Stimulated activated effector memory CD8-positive, alpha-beta T cell treated with anti-CD3 and anti-CD28 coated beads, Interleukin-12 subunit alpha, Interleukin-12 subunit beta, amount 100 ng/mL, for 72 hours (primary cell): ENCODE results near the gene IFIT1.
"Not testable (repeated sequence)": the region's sequence is repeated elsewhere in the genome, so short reads cannot be mapped to it uniquely, and the experiment has no call there.

Source experiments
- ATAC-seq: fragments of 150-1000 bp; cut with Tn5 transposase; 2 replicates; pipeline ENCODE4 v1.10.0; 2021
- DNase-seq, 2 donors: peaks; one replicate each; pipeline ENCODE4 v3.0.0; 2021 to 2022; ENCODE audit warnings: low spot score in 2 of 2
- H3K27ac Mint-ChIP-seq: one replicate; pipeline ENCODE4 v1.8.0; 2022; ENCODE audit warnings: mild to moderate bottlenecking, mixed read lengths
- H3K36me3 Mint-ChIP-seq: one replicate; pipeline ENCODE4 v1.8.0; 2022; ENCODE audit warnings: mild to moderate bottlenecking, mixed read lengths
- H3K4me1 Mint-ChIP-seq: one replicate; pipeline ENCODE4 v1.8.0; 2022; ENCODE audit warnings: mixed read lengths
- H3K4me3 Mint-ChIP-seq: one replicate; pipeline ENCODE4 v1.8.0; 2022; ENCODE audit warnings: mild to moderate bottlenecking, mixed read lengths
- H3K9me3 Mint-ChIP-seq: one replicate; pipeline ENCODE4 v1.8.0; 2022; ENCODE audit warnings: mixed read lengths

Gene IFIT1

DNA sequence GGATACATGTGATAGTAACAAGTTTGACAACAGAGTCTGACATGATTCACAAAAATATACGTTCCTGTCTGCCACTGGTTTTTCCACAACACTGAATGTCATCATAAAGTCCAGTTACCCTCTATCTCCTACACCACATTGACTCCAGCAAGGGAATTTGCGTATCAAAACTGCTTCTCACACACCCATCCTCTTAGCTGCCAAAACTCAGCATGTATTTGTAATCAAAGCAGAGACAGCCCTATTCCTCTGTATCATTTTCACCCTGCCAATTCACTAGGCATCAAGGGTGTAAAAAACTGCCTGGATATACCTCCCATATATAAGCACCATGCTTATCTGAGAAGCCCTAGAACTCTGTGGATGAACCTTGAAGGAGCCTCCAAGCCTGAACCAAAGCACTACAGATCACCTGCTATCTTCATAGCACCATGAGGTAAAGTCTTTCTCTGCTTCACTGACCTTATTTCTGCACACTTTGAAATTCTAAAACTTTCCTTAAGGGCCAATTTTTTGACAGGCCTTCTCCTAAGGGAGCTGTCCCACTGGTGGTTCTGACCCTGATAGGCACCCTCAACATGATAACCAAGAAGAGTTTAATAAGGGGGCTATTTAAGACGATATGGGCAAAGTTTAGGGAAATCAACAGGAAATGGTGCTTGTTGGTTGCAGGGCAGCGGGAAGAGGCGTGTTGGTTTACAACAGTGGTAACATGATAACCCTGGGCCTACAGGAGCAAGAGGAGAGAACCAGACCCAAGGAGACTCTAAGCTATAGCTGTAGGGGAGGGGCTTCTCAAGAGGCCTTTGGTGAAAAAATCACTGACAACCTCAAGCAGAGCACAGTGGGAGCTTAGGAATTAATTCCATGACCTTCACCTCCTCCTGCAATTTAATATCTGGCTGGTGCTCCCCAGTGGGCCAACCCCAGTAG is 14.5 kb upstream of the IFIT1 start, which contains the start of gene IFIT1B:
TSS of gene IFIT1B (plus strand) at position 352 of the 933 bp plus-strand sequence. CDS start at position 432, 80 bp downstream.
- ATAC-seq: no peak

DNA sequence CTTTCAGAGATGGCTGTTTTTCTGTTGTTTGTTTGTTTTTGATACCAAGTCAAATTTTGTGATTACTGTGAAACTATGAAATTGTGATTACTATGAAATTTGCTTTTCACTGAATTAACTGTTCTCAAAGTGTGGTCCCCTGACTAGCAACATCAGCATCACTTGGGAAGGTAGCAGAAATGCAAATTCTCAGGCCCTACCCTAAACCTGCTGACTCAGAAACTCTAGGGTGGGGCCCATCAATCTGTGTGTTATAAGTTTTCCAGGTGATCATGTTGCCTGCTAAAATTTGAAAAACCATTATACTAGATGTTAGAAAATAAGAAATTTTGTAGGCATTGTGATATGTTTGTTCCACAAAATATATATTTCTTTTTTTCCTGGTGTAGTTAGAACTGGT is 13.3 kb upstream of the IFIT1 start:
- Mint-ChIP-seq H3K4me1 (no peaks in the 10 kb centered on the region), H3K9me3 (no peaks in the 10 kb centered on the region), H3K4me3 (no peak overlapping the region), H3K27ac (no peak overlapping the region), H3K36me3 (no peaks in the 10 kb centered on the region)
- ATAC-seq: no peak
- no peak for DNase-seq

More for the DNA sequence above, 14.5 kb upstream of the IFIT1 start, which contains the start of gene IFIT1B:
- Mint-ChIP-seq H3K4me1 (no peaks in the 10 kb centered on the region), H3K27ac (no peak within 1 kb of the TSS), H3K36me3 (no peaks in the 10 kb centered on the region), H3K9me3 (no peaks in the 10 kb centered on the region), H3K4me3 (no peak within 1 kb of the TSS)
- no peak for DNase-seq

DNA sequence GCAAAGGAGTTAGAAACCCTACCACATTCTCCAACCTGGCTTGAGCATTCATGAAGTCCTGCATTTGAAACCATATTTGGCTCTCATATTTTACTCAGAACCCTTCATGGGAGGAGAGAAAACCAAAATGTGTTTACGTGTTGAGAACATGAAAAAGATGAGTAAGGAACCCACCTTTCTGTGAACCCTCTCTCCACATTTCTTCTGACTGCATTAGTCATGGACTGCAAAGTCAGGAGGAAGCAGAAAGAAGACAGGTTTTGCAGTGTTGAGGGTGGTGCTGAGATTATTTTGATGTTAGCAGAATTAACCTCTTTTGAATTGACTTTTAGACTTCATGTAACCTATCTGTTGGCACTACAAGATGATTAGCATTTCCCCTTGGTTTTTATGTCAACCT is 9.7 kb upstream of the IFIT1 start:
- Mint-ChIP-seq H3K4me1 (no peaks in the 10 kb centered on the region), H3K27ac (no peak overlapping the region), H3K36me3 (no peaks in the 10 kb centered on the region), H3K9me3 (no peaks in the 10 kb centered on the region), H3K4me3 (no peak overlapping the region)
- no peak for DNase-seq
- peak; percentile 77 for ATAC-seq

DNA sequence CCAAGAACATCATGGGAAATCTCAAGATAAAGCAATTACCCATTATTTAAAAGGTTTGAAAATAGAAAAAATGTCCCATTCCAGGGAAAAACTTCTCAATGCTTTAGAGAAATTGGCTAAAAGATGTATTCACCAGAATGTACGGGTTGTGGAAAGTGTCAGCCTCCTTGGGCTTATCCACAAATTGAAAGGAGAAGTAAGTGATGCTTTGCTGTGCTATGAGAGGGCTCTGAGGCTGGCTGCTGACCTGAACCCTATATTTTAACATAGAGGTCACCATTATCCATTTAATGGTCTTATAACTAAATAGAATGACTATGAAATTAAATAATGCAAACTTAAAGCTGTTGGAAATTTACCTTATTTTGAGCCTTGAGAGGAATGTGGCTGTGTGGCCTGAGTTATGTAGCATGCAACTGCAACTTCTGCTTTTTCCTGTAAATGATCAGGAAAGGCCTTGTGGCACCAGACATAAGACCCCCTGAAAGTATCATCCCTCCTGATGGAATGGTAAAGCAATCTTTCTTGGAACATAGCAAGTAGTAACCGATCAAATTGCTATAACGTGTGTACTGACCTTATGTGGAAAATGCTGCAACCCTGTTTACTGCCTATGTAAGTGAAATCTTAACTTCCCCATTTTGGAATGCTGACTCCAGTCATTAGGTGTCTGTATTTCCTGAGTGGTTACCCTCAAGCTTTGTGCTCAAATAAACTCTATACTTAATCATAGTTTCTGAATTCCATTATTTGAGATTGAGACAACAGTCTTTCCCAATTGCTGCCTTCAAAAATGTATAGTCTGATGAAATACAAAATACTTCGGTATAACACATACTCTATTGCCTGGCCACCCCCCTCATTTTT is 7.7 kb upstream of the IFIT1 start:
- Mint-ChIP-seq H3K36me3 (no peaks in the 10 kb centered on the region), H3K4me3 (no peak overlapping the region), H3K9me3 (no peaks in the 10 kb centered on the region), H3K4me1 (no peaks in the 10 kb centered on the region), H3K27ac (no peak overlapping the region)
- DNase-seq (no peak), ATAC-seq (no peak)

DNA sequence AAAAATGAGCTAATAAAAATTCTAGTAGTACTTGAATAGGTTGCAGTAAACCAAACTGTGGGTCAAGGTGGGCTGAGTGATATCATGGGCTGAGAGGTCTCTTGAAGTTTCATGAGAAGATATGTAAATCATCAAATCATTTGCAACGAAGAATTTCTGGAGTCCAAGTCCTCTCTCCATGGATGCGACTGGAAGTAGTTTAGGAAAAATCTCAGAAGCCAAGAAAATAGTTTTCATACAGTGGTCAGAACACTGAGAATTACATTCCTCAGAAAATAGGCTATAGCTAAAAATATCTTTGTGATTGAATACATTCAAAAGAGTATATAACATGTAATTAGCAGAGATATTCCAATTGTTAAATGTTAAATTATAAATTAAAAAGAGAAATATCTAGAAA is 3.6 kb upstream of the IFIT1 start:
- Mint-ChIP-seq H3K27ac (no peak overlapping the region), H3K4me3 (no peak overlapping the region), H3K36me3 (no peaks in the 10 kb centered on the region), H3K9me3 (no peaks in the 10 kb centered on the region), H3K4me1 (peaks cover 16% of the 10 kb centered on the region)
- ATAC-seq (no peak), DNase-seq (no peak)

DNA sequence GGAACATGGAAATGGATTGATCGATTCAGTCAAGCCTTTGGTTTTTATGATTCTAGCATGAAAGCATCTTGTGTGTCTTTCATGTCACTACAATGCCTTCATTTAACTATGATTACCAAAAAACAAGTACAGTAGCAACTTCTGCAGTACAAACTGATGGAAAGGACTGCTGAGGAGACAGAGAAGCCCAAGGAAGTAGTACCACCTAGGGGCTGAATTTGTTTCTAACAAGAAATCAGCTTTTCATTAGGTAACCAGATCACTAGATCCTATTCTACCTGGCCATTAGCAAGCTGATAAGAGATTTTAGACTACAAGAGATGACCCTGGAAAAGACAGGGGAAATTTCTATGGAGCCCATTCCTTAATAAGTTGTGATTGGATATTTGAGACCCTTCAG is 3.2 kb upstream of the IFIT1 start:
- Mint-ChIP-seq H3K9me3 (no peaks in the 10 kb centered on the region), H3K4me3 (no peak overlapping the region), H3K27ac (no peak overlapping the region), H3K4me1 (peaks cover 16% of the 10 kb centered on the region), H3K36me3 (no peaks in the 10 kb centered on the region)
- no peak for ATAC-seq
- no peak for DNase-seq

DNA sequence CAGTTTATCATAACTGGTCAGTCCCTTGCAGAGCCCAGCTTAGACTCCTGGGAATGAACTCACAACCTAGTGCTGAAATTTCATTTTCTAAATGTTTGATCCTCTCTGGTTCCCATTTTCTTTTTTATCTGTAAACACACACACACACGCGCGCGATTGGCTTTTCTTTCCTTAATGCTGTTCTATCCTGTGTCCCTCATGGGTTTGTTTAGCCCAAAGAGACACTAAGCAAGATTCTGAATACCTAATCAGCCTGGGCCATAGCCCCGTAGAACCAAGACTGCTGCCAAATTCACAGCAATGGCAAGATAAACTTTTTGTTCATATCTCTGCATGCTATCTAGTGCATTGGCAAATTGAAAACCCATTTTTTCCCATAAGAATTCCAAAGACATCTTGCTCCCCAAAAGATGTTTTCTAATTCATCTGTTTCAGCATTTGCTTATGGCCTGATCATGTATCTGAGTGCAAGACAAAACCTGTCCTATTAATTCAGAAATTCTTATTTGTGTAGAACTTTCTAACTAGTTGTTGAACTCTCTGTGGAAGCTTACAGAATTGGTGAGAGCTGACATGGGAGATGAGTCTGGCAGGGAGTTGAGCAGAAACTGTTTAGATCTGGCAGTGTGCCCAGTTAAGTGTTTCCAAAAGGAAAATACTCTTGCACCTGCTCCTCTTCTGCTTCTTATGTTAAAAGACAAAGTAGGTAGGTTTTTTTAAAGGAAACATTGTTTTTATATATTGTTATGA is 1.8 kb upstream of the IFIT1 start:
- peaks cover 16% of the 10 kb centered on the region for H3K4me1 Mint-ChIP-seq
- DNase-seq (no peak), ATAC-seq (no peak)
- no peak overlapping the region for H3K4me3 Mint-ChIP-seq
- H3K9me3 Mint-ChIP-seq: no peaks in the 10 kb centered on the region
- no peak overlapping the region for H3K27ac Mint-ChIP-seq
- no peaks in the 10 kb centered on the region for H3K36me3 Mint-ChIP-seq

DNA sequence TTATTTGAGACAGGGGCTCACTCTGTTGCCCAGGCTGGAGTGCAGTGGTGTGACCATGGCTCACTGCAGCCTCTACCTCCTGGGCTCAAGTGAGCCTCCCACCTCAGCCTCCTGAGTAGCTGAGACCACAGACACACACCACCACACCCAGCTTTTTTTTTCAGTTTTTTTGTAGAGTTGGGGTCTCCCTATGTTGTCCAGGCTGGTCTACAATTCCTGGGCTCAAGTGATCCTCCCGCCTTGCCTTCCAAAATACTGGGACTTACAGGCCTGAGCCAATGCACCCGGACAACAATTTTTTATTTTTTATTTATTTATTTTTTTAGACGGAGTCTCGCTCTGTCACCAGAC is 1.2 kb upstream of the IFIT1 start:
- H3K4me3 Mint-ChIP-seq, H3K27ac Mint-ChIP-seq, DNase-seq, H3K9me3 Mint-ChIP-seq, ATAC-seq, H3K36me3 Mint-ChIP-seq: not testable (repeated sequence)
- H3K4me1 Mint-ChIP-seq: peaks cover 16% of the 10 kb centered on the region

DNA sequence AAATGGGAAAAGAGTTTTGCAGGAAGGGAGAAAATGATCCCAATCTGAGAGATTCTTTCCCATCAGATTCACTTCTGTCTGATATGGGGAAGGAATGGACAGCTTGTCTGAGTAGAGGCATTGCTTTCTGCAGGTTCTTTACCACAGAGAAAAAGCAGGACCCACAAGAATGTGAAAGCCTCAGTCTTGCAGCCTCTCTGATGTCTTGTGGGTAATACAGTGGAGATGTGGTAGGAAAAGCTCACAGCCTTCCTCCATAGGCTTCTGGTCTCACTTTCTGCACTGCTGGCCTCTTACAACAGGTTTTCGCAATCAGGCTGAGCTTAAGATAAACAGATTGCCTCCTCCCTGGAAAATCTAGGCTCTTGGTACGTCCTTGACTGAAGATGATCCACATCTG is 551 bp downstream of the IFIT1 start:
- Mint-ChIP-seq H3K4me3 (peak overlapping the region; percentile 67), H3K27ac (no peak overlapping the region), H3K9me3 (no peaks in the 10 kb centered on the region), H3K36me3 (no peaks in the 10 kb centered on the region), H3K4me1 (peaks cover 16% of the 10 kb centered on the region)
- ATAC-seq (peak; percentile 57), DNase-seq (no peak)

DNA sequence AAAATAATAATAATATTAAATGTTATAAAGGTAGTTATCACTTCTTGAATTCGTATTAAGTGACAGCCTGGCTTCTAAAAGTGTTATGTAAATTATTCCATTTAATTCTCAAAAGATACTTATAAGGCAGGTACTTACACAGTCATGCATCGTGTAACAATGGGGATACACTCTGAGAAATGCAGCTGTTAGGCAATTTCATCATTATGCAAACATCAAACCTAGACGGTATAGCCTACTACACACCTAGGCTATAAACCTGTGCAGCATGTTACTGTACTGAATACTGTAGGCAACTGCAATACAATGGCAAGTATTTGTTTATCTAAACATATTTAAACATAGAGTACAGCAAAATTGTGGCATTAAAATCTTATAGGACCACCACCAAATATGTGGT is 1.5 kb downstream of the IFIT1 start:
- ATAC-seq (no peak), DNase-seq (no peak)
- no peaks in the 10 kb centered on the region for H3K36me3 Mint-ChIP-seq
- peaks cover 16% of the 10 kb centered on the region for H3K4me1 Mint-ChIP-seq
- no peaks in the 10 kb centered on the region for H3K9me3 Mint-ChIP-seq
- no peak overlapping the region for H3K4me3 Mint-ChIP-seq
- H3K27ac Mint-ChIP-seq: no peak overlapping the region

DNA sequence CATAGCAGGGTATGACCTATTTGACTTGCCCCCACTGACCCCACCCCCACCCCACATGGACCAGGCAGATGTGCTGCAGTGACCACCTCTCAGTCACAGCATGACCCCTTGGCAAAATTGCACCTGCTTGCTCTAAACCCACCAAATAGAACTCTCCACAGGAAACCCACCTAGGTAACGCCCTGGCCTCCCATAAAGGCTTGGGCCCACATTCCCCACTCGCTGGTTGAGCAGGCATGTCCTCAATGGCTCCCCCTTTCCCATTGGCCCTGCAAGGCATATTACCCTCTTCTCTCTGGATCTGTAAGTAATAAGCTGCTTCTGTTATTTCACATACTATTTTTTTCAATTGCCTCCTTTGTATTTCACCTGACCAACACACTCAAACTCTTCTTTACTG is 2.7 kb downstream of the IFIT1 start:
- DNase-seq (peak in 1 of 2 donors; percentile 38), ATAC-seq (no peak)
- no peak overlapping the region for H3K4me3 Mint-ChIP-seq
- H3K4me1 Mint-ChIP-seq: peaks cover 16% of the 10 kb centered on the region
- H3K27ac Mint-ChIP-seq: no peak overlapping the region
- no peaks in the 10 kb centered on the region for H3K9me3 Mint-ChIP-seq
- no peaks in the 10 kb centered on the region for H3K36me3 Mint-ChIP-seq

DNA sequence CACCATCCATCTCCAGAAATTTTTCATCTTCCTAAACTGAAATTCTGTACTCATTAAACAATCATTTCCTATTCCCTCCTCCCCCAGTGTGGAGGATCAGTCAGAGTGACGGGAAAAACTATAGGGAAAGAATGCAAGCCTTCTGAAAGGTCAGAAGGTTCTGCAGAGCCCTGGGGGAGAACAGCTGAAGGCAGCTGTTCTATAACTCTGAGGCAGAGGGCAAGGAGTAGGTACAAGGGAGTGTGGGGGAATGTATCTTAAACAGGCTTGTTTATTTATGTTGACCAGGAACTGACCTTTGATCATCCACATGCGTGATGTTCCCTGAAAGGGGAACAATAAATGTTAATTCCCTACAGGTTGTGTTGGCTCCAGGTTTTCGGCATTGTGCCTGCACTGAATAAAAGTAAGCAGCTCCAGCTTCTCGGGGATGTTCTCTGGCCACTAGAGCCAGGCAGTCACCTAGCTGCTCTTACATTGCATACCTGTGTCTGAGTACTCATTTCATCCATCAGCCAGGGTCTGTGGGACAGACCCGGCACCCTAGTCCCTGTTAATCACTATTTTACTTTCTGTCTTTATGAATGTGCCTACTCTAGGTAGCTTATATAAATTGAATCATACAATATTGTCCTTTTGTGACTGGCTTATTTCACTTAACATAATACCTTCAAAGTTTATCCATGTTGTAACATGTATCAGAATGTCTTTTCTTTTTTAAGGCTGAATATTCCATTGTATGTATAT is 5.8 kb downstream of the IFIT1 start:
- DNase-seq: peak in 1 of 2 donors; percentile 33
- Mint-ChIP-seq H3K4me1 (no peaks in the 10 kb centered on the region), H3K36me3 (no peaks in the 10 kb centered on the region), H3K27ac (no peak overlapping the region), H3K4me3 (no peak overlapping the region), H3K9me3 (no peaks in the 10 kb centered on the region)
- no peak for ATAC-seq

DNA sequence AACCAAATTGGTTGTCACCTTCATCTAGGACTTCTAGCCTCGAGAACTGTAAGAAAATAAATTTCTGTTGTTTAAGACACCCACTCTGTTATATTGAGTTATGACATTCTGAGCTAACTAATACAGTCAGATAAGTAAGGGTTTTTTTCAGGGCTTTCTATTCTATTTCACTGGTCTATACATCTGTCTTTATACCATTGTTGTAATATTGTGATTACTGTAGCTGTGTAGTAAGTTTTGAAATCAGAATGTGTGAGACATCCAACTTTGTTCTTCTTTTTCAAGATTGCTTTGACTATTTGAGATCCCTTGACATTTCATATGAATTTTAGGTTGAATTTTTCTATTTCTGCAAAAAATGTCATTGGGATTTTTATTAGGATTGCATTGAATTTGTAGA is 7.5 kb downstream of the IFIT1 start:
- Mint-ChIP-seq H3K9me3 (no peaks in the 10 kb centered on the region), H3K4me3 (no peak overlapping the region), H3K27ac (no peak overlapping the region), H3K4me1 (no peaks in the 10 kb centered on the region), H3K36me3 (no peaks in the 10 kb centered on the region)
- DNase-seq (no peak), ATAC-seq (no peak)

DNA sequence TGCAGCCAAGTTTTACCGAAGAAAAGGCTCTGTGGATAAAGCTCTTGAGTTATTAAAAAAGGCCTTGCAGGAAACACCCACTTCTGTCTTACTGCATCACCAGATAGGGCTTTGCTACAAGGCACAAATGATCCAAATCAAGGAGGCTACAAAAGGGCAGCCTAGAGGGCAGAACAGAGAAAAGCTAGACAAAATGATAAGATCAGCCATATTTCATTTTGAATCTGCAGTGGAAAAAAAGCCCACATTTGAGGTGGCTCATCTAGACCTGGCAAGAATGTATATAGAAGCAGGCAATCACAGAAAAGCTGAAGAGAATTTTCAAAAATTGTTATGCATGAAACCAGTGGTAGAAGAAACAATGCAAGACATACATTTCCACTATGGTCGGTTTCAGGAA is 10.6 kb downstream of the IFIT1 start:
- ATAC-seq: no peak
- no peaks in the 10 kb centered on the region for H3K9me3 Mint-ChIP-seq
- H3K36me3 Mint-ChIP-seq: no peaks in the 10 kb centered on the region
- H3K4me1 Mint-ChIP-seq: no peaks in the 10 kb centered on the region
- H3K4me3 Mint-ChIP-seq: no peak overlapping the region
- DNase-seq: no peak
- no peak overlapping the region for H3K27ac Mint-ChIP-seq
